SIG-M5 treated with dmso at 0.1 percent for 504 hours (cell line): Measurements from ENCODE around the gene SLC39A1.
"Not testable (repeated sequence)": the region's sequence is repeated elsewhere in the genome, so short reads cannot be mapped to it uniquely, and the experiment has no call there.

ENCODE experiments used
- DNase-seq: peaks from one replicate; lab custom pipeline; 2025; ENCODE audit not compliant: unreplicated experiment; lab: John Stamatoyannopoulos, UW

Gene SLC39A1

GRCh38 chr1:153932156-153933131 lies 30.9 kb downstream of the SLC39A1 start:
- no peak for DNase-seq

- no peak for DNase-seq
These were observed 33.1 kb downstream of the SLC39A1 start for GRCh38 chr1:153929981-153930948.

GRCh38 chr1:153929426-153929825 lies 33.9 kb downstream of the SLC39A1 start:
- DNase-seq, result no peak

- no peak for DNase-seq
These were observed 34.5 kb downstream of the SLC39A1 start for GRCh38 chr1:153928791-153929341.

- DNase-seq, result no peak
These were observed 35.1 kb downstream of the SLC39A1 start for GRCh38 chr1:153928245-153928644.

- DNase-seq, result no peak
These were observed 36.9 kb downstream of the SLC39A1 start for GRCh38 chr1:153926405-153926804.

- peak; percentile 100 for DNase-seq
These were observed 40.1 kb downstream of the SLC39A1 start, which contains the start of gene GATAD2B for GRCh38 chr1:153922972-153923925. Gene GATAD2B (minus strand): TSS chr1:153922972. CDS start chr1:153828347, 94,625 bp downstream.

- DNase-seq, result peak; percentile 77
These were observed 41.0 kb downstream of the SLC39A1 start for GRCh38 chr1:153922076-153922971.

- DNase-seq, result peak; percentile 54
These were observed 41.6 kb downstream of the SLC39A1 start for GRCh38 chr1:153921803-153922075.

GRCh38 chr1:153921080-153921802 lies 42.1 kb downstream of the SLC39A1 start:
- no peak for DNase-seq

- peak; percentile 68 for DNase-seq
These were observed 43.2 kb downstream of the SLC39A1 start for GRCh38 chr1:153919876-153920852.

GRCh38 chr1:153916297-153916696 lies 47.0 kb downstream of the SLC39A1 start:
- no peak for DNase-seq

GRCh38 chr1:153912349-153912748 lies 51.0 kb downstream of the SLC39A1 start:
- DNase-seq, result no peak

- DNase-seq, result not testable (repeated sequence)
These were observed 52.8 kb downstream of the SLC39A1 start for GRCh38 chr1:153910560-153910959.
